Astrocyte (in vitro differentiated cells and primary cell): ENCODE measurements around the gene ICA1.

ENCODE experiments used
- CTCF ChIP-seq: IDR thresholded peaks from 2 replicates; pipeline ENCODE4 v1.5.1; 2011; ENCODE audit warnings: low read depth, mild to moderate bottlenecking, inconsistent platforms, low read length, moderate library complexity; ENCODE audit not compliant: insufficient read depth
- EZH2 ChIP-seq: IDR thresholded peaks from 2 replicates; pipeline ENCODE4 v1.6.1; 2012; ENCODE audit warnings: mild to moderate bottlenecking, low read length, inconsistent platforms; ENCODE audit not compliant: insufficient read depth

GRCh38 chr7:8209353-8209752 is 52.6 kb downstream of the ICA1 start:
- TF ChIP-seq CTCF = no peak
- no peak for TF ChIP-seq EZH2
